Measurements from ENCODE around the gene N4BP2L2. TPM values are rescaled to one million over a fixed set of nuclear protein-coding genes. Genes with fewer than 3 reads are reported as not detected.

The N4BP2L2 gene
- total RNA-seq, 1 donor from 2014 or later, result 153 TPM

- no peaks in the 10 kb centered on the region for H3K9me3 Mint-ChIP-seq
- Histone ChIP-seq H3K4me3 (no peak overlapping the region), H3K27me3 (no peaks in the 10 kb centered on the region), H3K36me3 (no peaks in the 10 kb centered on the region), H4K20me1 (ENCODE audit: low read depth) (peaks cover 7% of the 10 kb centered on the region), H3K9ac (no peak overlapping the region), H3K27ac (no peak overlapping the region), H3K4me2 (no peak overlapping the region), H3K79me2 (ENCODE audit: low read depth) (no peaks in the 10 kb centered on the region), H2AFZ (replicated peaks) (no peak overlapping the region), H3K4me1 (peaks cover 21% of the 10 kb centered on the region), H3F3A (ENCODE audit: low read depth) (peaks cover 23% of the 10 kb centered on the region), H3K9me3 (ENCODE audit: low read depth) (no peaks in the 10 kb centered on the region)
- H3K36me3 Mint-ChIP-seq, result peaks cover 3% of the 10 kb centered on the region
- no peak for DNase-seq (ENCODE audit: low spot score)
- TF ChIP-seq EZH2phosphoT487 (IDR thresholded peaks at IDR 0.05) (no peak), EZH2 (IDR thresholded peaks at IDR 0.05) (no peak), CTCF (IDR thresholded peaks at IDR 0.05) (no peak)
- H3K4me3 Mint-ChIP-seq, result no peak overlapping the region
- no peak overlapping the region for H3K27ac Mint-ChIP-seq
- H3K4me1 Mint-ChIP-seq, result peaks cover 17% of the 10 kb centered on the region
- H3K27me3 Mint-ChIP-seq (ENCODE audit: insufficient read depth, low read depth), result no peaks in the 10 kb centered on the region
Observed at GRCh38 chr13:32445461-32445860, 93.1 kb downstream of the N4BP2L2 start.

- Histone ChIP-seq H3K9ac (no peak overlapping the region), H3K36me3 (no peaks in the 10 kb centered on the region), H3K27me3 (no peaks in the 10 kb centered on the region), H3K4me2 (no peak overlapping the region), H3K4me3 (no peak overlapping the region), H3K9me3 (ENCODE audit: low read depth) (no peaks in the 10 kb centered on the region), H3F3A (ENCODE audit: low read depth) (peaks cover 12% of the 10 kb centered on the region), H3K4me1 (peaks cover 14% of the 10 kb centered on the region), H3K27ac (no peak overlapping the region), H2AFZ (replicated peaks) (no peak overlapping the region), H4K20me1 (ENCODE audit: low read depth) (peaks cover 7% of the 10 kb centered on the region), H3K79me2 (ENCODE audit: low read depth) (no peaks in the 10 kb centered on the region)
- Mint-ChIP-seq H3K4me1 (peaks cover 13% of the 10 kb centered on the region), H3K4me3 (no peak overlapping the region), H3K27ac (no peak overlapping the region), H3K9me3 (no peaks in the 10 kb centered on the region), H3K36me3 (peaks cover 3% of the 10 kb centered on the region), H3K27me3 (ENCODE audit: insufficient read depth, low read depth) (no peaks in the 10 kb centered on the region)
- TF ChIP-seq CTCF (IDR thresholded peaks at IDR 0.05) (no peak), EZH2phosphoT487 (IDR thresholded peaks at IDR 0.05) (no peak), EZH2 (IDR thresholded peaks at IDR 0.05) (no peak)
- DNase-seq (ENCODE audit: low spot score), result no peak
Observed at GRCh38 chr13:32443111-32443510, 95.5 kb downstream of the N4BP2L2 start.

- Histone ChIP-seq H4K20me1 (ENCODE audit: low read depth) (no peaks in the 10 kb centered on the region), H3K27ac (no peak overlapping the region), H3F3A (ENCODE audit: low read depth) (no peaks in the 10 kb centered on the region), H3K4me1 (no peaks in the 10 kb centered on the region), H2AFZ (replicated peaks) (no peak overlapping the region), H3K36me3 (no peaks in the 10 kb centered on the region), H3K27me3 (no peaks in the 10 kb centered on the region), H3K9me3 (ENCODE audit: low read depth) (no peaks in the 10 kb centered on the region), H3K4me2 (no peak overlapping the region), H3K9ac (no peak overlapping the region), H3K79me2 (ENCODE audit: low read depth) (no peaks in the 10 kb centered on the region), H3K4me3 (no peak overlapping the region)
- H3K9me3 Mint-ChIP-seq, result no peaks in the 10 kb centered on the region
- no peak for DNase-seq (ENCODE audit: low spot score)
- H3K27ac Mint-ChIP-seq, result no peak overlapping the region
- no peaks in the 10 kb centered on the region for H3K27me3 Mint-ChIP-seq (ENCODE audit: insufficient read depth, low read depth)
- H3K4me1 Mint-ChIP-seq, result no peaks in the 10 kb centered on the region
- H3K4me3 Mint-ChIP-seq, result no peak overlapping the region
- TF ChIP-seq CTCF (IDR thresholded peaks at IDR 0.05), result no peak
- TF ChIP-seq EZH2 (IDR thresholded peaks at IDR 0.05), result no peak
- no peak for TF ChIP-seq EZH2phosphoT487 (IDR thresholded peaks at IDR 0.05)
- H3K36me3 Mint-ChIP-seq, result peaks cover 3% of the 10 kb centered on the region
Observed at GRCh38 chr13:32438871-32439270, 99.7 kb downstream of the N4BP2L2 start.

All from neural progenitor cell (in vitro differentiated cells).